D721Med (cell line): ENCODE results near the gene IL17D.

Experiments used
- DNase-seq: peaks from one replicate; pipeline ENCODE4 v3.0.0; 2011; ENCODE audit warnings: low spot score; ENCODE audit not compliant: insufficient read length
- FAIRE-seq: peaks from 2 replicates; lab custom pipeline; 2011; peaks lifted over from hg19 to GRCh38; lab: Jason Lieb, UNC
- CTCF ChIP-seq: IDR thresholded peaks from 2 replicates; pipeline ENCODE4 v1.5.1; 2012; ENCODE audit warnings: mild to moderate bottlenecking, control low read depth; ENCODE audit not compliant: insufficient read depth; ENCODE audit errors: missing control alignments

Gene IL17D

DNA sequence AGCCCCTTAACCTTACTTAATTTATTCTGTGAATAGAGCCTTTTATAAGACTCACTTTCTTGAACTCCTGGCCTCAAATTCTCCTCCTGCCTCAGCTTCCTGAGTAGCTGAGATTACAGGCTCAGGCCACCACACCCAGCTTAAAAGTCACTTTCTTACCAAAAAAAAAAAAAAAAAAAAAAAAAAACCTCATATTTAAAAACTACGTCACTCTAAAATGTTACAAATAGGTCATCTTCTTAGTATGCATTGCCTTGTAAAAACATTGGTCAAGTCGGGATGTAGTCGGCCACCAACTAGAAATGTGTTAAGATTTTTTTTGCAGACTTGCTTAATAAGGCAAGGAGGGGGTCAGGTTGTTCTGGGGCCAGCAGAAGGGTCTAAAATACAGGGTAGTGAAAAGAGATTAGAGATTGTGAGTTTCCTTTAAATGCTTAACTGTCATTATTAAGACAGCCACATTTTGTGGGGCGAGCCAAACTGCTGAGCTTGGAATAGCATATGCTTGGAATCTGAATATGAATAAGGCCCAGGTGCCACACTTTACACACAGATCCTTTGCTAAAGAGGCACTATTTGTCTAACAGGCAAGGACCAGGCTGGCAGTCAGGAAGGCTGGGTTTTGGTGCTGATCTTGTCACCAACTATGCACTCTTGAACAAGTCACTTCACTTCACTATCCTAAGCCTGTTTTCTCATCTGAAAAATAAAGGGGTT is 16.5 kb upstream of the IL17D start:
- no peak for FAIRE-seq
- no peak for DNase-seq
- no peak for TF ChIP-seq CTCF

- TF ChIP-seq CTCF: no peak
- FAIRE-seq (no peak), DNase-seq (no peak)
Observed at GRCh38 chr13:20689291-20689690, 14.2 kb upstream of the IL17D start.

- no peak for FAIRE-seq
- no peak for TF ChIP-seq CTCF
- no peak for DNase-seq
Observed at GRCh38 chr13:20691616-20692015, 11.9 kb upstream of the IL17D start.

GRCh38 chr13:20696073-20696472 is 7.4 kb upstream of the IL17D start:
- FAIRE-seq (no peak), DNase-seq (no peak)
- no peak for TF ChIP-seq CTCF

- no peak for FAIRE-seq
- no peak for TF ChIP-seq CTCF
- DNase-seq: no peak
Observed at GRCh38 chr13:20699715-20700114, 3.8 kb upstream of the IL17D start.

- TF ChIP-seq CTCF: no peak
- FAIRE-seq (no peak), DNase-seq (no peak)
Observed at GRCh38 chr13:20700288-20700687, 3.2 kb upstream of the IL17D start.

DNA sequence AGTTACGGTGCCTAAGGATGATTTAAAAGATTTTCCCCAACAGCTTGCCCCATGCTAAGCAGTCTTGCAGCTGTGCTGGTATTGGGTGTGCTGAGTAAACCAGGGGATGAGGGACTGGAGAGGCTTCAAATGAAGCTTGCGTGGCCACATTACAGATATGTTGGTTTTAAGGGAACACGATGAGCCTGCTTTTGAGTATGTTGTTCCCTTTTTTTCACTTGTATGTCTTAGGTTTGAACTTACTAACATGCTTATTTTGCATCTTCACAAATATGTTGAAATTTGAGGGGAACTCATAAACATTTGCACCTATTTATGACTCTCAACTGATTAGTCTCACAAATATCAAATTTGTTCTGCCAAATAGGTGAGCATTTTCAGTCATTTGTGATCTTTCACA is 2.0 kb upstream of the IL17D start:
- DNase-seq (no peak), FAIRE-seq (peak; percentile 16)
- no peak for TF ChIP-seq CTCF
